BE2C (cell line): ENCODE results near the gene PRKCB.
"Not testable (repeated sequence)": the region's sequence is repeated elsewhere in the genome, so short reads cannot be mapped to it uniquely, and the experiment has no call there.

Experiments used
- DNase-seq: peaks from one replicate; pipeline ENCODE4 v3.0.0-alpha.2; 2020
- H3K27me3 ChIP-seq: fragments of 250-450 bp; sonication (Bioruptor Pico); 2 replicates; pipeline ENCODE4 v1.5.1; 2020; ENCODE audit warnings: mild to moderate bottlenecking
- H3K36me3 ChIP-seq: fragments of 250-450 bp; sonication (Bioruptor Pico); 2 replicates; pipeline ENCODE4 v1.5.1; 2020; ENCODE audit warnings: mild to moderate bottlenecking
- H3K4me1 ChIP-seq: fragments of 250-450 bp; sonication (Bioruptor Pico); 2 replicates; pipeline ENCODE4 v1.5.1; 2020
- H3K4me3 ChIP-seq: 2 replicates; pipeline ENCODE4 v1.5.1; 2011; ENCODE audit warnings: low read depth, low read length
- H3K9me3 ChIP-seq: fragments of 250-450 bp; sonication (Bioruptor Pico); 2 replicates; pipeline ENCODE4 v1.5.1; 2020
- TF ChIP-seq, protein P1 (sequence below): IDR thresholded peaks from 2 replicates; pipeline ENCODE4 v1.5.1; 2012; ENCODE audit warnings: mild to moderate bottlenecking, low read depth, low read length

PRKCB gene

GRCh38 chr16:23929237-23929636 lies 93.5 kb downstream of the PRKCB start:
- H3K27me3 ChIP-seq, result no peaks in the 10 kb centered on the region
- TF ChIP-seq, protein P1, sequence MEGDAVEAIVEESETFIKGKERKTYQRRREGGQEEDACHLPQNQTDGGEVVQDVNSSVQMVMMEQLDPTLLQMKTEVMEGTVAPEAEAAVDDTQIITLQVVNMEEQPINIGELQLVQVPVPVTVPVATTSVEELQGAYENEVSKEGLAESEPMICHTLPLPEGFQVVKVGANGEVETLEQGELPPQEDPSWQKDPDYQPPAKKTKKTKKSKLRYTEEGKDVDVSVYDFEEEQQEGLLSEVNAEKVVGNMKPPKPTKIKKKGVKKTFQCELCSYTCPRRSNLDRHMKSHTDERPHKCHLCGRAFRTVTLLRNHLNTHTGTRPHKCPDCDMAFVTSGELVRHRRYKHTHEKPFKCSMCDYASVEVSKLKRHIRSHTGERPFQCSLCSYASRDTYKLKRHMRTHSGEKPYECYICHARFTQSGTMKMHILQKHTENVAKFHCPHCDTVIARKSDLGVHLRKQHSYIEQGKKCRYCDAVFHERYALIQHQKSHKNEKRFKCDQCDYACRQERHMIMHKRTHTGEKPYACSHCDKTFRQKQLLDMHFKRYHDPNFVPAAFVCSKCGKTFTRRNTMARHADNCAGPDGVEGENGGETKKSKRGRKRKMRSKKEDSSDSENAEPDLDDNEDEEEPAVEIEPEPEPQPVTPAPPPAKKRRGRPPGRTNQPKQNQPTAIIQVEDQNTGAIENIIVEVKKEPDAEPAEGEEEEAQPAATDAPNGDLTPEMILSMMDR, result no peak

DNA sequence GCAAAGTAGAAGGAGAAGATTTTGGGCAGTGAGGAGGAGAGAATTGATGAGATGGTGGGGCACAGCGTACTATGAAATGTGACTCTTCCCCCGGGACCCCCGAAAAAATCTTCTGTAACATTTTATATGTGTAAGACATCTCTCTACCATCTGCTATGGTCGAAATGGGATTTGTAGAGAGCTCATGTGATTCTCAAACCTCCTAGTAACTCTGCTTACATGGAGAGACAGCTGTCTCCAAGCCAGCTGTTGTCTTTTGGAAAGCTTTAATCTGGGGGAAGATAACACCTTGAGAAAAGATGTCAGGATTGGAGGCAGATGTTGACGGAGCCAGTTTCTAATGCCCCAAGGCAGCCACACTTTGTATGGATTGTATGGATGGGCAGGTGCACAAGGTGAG lies 94.1 kb downstream of the PRKCB start:
- DNase-seq, result no peak
- TF ChIP-seq, protein P1, result no peak
- H3K9me3 ChIP-seq, result no peaks in the 10 kb centered on the region
- H3K36me3 ChIP-seq, result no peaks in the 10 kb centered on the region
- no peaks in the 10 kb centered on the region for H3K27me3 ChIP-seq
- no peak overlapping the region for H3K4me3 ChIP-seq
- no peaks in the 10 kb centered on the region for H3K4me1 ChIP-seq

More at GRCh38 chr16:23929237-23929636, 93.5 kb downstream of the PRKCB start:
- no peak for DNase-seq
- Histone ChIP-seq H3K4me1 (no peaks in the 10 kb centered on the region), H3K4me3 (no peak overlapping the region), H3K36me3 (no peaks in the 10 kb centered on the region), H3K9me3 (no peaks in the 10 kb centered on the region)

GRCh38 chr16:23930791-23931190 lies 95.0 kb downstream of the PRKCB start:
- TF ChIP-seq, protein P1, result no peak
- DNase-seq, result no peak
- no peaks in the 10 kb centered on the region for H3K36me3 ChIP-seq

DNA sequence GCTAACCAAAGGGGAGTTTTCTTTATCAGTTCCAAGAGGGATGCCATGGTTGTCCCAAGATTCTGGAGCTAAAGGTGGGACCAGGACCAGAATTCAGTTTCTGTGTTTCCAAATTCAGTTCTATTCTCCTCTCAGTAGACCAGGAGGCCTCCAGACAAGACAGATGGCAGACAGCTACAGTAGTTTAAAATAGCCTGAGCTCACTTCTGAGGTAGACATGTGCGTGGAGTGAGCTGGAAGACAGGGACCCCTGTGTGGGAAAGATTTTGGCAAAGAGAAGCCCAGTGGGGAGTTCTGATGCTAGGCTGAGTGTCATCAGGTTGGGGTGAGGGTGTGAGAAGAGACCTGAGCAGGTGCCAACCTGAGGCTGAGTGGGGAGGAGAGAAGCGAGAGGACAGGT lies 95.4 kb downstream of the PRKCB start:
- DNase-seq, result no peak
- H3K4me1 ChIP-seq, result no peaks in the 10 kb centered on the region
- TF ChIP-seq, protein P1, result no peak
- no peaks in the 10 kb centered on the region for H3K27me3 ChIP-seq
- H3K9me3 ChIP-seq, result no peaks in the 10 kb centered on the region
- H3K36me3 ChIP-seq, result no peaks in the 10 kb centered on the region
- no peak overlapping the region for H3K4me3 ChIP-seq

More at GRCh38 chr16:23930791-23931190, 95.0 kb downstream of the PRKCB start:
- Histone ChIP-seq H3K4me1 (no peaks in the 10 kb centered on the region), H3K4me3 (no peak overlapping the region), H3K27me3 (no peaks in the 10 kb centered on the region), H3K9me3 (no peaks in the 10 kb centered on the region)

DNA sequence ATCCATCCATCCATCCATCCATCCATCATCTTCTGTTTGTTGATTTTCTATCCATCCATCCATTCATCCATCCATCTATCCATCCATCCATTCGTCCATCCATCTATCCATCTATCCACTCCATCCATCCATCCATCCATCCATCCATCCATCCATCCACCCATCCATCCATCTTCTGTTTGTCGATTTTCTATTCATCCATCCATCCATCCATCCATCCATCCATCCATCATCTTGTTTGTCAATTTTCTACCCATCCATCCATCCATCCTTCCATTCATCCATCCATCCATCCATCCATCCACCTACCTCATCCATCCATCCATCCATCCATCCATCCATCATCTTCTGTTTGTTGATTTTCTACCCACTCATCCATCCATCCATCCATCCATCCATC lies 97.9 kb downstream of the PRKCB start:
- not testable (repeated sequence) for H3K27me3 ChIP-seq, DNase-seq

GRCh38 chr16:23934610-23935236 lies 98.9 kb downstream of the PRKCB start:
- H3K36me3 ChIP-seq, result no peaks in the 10 kb centered on the region
- peaks cover 4% of the 10 kb centered on the region; the same call in 1 of the 2 replicates for H3K27me3 ChIP-seq
- DNase-seq, result no peak
- TF ChIP-seq, protein P1, result no peak
- H3K9me3 ChIP-seq, result no peaks in the 10 kb centered on the region
- no peaks in the 10 kb centered on the region for H3K4me1 ChIP-seq
- H3K4me3 ChIP-seq, result no peak overlapping the region

More for the DNA sequence above, 97.9 kb downstream of the PRKCB start:
- H3K4me3 ChIP-seq, H3K4me1 ChIP-seq, H3K9me3 ChIP-seq, H3K36me3 ChIP-seq: not testable (repeated sequence)

GRCh38 chr16:23940111-23940510 lies 104.3 kb downstream of the PRKCB start:
- no peaks in the 10 kb centered on the region for H3K9me3 ChIP-seq
- peaks cover 4% of the 10 kb centered on the region; the same call in 1 of the 2 replicates for H3K27me3 ChIP-seq
- no peaks in the 10 kb centered on the region for H3K4me1 ChIP-seq
- no peak for DNase-seq
- TF ChIP-seq, protein P1, result no peak
- no peak overlapping the region for H3K4me3 ChIP-seq
- H3K36me3 ChIP-seq, result no peaks in the 10 kb centered on the region
